Natural killer cell treated with Interleukin-12 subunit alpha and Interleukin-12 subunit beta and Interleukin-15 and Interleukin-18, amount 100 ng/mL, for 72 hours (primary cell): Measurements from ENCODE around the gene TMEM87A. TPM values are rescaled to one million over a fixed set of nuclear protein-coding genes. Genes with fewer than 3 reads are reported as not detected.
"Not testable (repeated sequence)": the region's sequence is repeated elsewhere in the genome, so short reads cannot be mapped to it uniquely, and the experiment has no call there.

Experiments used
- ATAC-seq, 2 donors: fragments of 150-1000 bp; cut with Tn5 transposase in 1 of 2; sonication (Bioruptor Pico), chemical (Tn5 transposase) in 1 of 2; 2 replicates each; pipeline ENCODE4 v1.10.0; 2021
- DNase-seq: peaks from one replicate; pipeline ENCODE4 v3.0.0; 2022; ENCODE audit warnings: low spot score
- H3K27ac Mint-ChIP-seq, 2 donors: 1 replicate in 1 of 2; 2 replicates in 1 of 2; pipeline ENCODE4 v1.8.0; 2022; ENCODE audit warnings: mixed read lengths in 2 of 2, mild to moderate bottlenecking in 1 of 2, moderate library complexity in 1 of 2
- H3K27me3 Mint-ChIP-seq, 2 donors: 1 replicate in 1 of 2; 2 replicates in 1 of 2; pipeline ENCODE4 v1.8.0; 2022; ENCODE audit warnings: mixed read lengths in 2 of 2
- H3K36me3 Mint-ChIP-seq: one replicate; pipeline ENCODE4 v1.8.0; 2022; ENCODE audit warnings: mixed read lengths
- H3K4me1 Mint-ChIP-seq, 2 donors: 1 replicate in 1 of 2; 2 replicates in 1 of 2; pipeline ENCODE4 v1.8.0; 2022; ENCODE audit warnings: low read depth in 2 of 2, mixed read lengths in 2 of 2, mild to moderate bottlenecking in 1 of 2
- H3K4me3 Mint-ChIP-seq: one replicate; pipeline ENCODE4 v1.8.0; 2022; ENCODE audit warnings: mixed read lengths
- H3K9me3 Mint-ChIP-seq: 2 replicates; pipeline ENCODE4 v1.8.0; 2022; ENCODE audit warnings: mixed read lengths
- total RNA-seq, 2 donors: library from RNA; stranded (reverse); gene quantifications; one replicate each; pipeline ENCODE4 v1.2.3, GENCODE V29; 2022

TMEM87A gene
- total RNA-seq, 2 donors from 2014 or later, result 53.0 to 59.4 TPM

DNA sequence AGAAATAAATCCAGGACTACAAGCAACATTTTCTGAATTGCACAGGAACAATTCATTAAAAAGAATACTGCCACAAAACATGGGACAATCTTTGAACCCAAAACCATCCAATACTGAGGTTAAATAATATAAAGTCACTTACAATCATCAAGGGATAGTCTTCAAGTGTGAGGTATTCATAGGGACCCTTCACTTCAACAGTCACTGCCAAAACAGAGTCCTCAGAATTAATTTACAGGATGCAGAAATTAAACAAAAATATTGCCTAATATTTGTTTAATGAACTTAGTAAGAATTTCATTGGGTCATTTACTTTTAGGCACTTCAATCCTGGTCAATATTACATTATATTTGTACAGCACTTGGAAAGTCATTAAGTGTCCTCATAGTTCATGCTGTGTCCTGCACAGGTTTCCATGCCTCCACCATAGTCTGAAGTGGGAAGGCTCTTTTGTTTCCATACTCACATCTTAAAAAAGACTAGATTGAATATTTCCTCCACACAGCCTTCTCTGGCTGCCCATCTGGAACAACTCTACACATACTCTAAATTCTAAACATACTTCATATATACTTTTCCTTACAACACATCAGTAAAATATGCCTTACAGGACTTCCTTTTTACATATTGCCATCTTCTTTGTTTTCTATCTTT, 33.6 kb downstream of the TMEM87A start:
- H3K36me3 Mint-ChIP-seq, result peaks cover 21% of the 10 kb centered on the region
- peaks cover 0 to 11% of the 10 kb centered on the region in 2 donors for H3K4me1 Mint-ChIP-seq

DNA sequence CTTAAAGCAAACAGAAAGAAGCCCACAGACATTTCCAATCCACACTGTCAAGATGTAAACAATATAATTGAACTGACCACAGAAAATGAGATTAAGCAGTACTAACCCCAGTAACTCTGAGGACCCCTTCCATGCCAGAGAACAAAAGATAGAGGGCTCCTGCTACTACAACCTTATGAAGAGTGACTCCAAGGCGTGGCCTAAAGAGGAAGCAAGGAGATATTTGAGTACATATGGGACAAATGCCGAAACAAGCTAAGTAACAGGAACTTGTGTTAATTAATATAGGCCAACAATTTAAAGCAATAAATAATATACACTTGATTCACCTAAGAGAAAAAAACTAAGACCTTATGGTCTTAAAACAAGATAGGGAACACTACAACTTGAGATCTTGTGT, 40.1 kb downstream of the TMEM87A start:
- no peaks in the 10 kb centered on the region for H3K9me3 Mint-ChIP-seq
- DNase-seq, result no peak
- peaks cover 0 to 6% of the 10 kb centered on the region in 2 donors for H3K4me1 Mint-ChIP-seq
- no peak overlapping the region for H3K27ac Mint-ChIP-seq
- H3K27me3 Mint-ChIP-seq, result no peaks in the 10 kb centered on the region
- H3K36me3 Mint-ChIP-seq, result peaks cover 16% of the 10 kb centered on the region
- no peak for ATAC-seq
- H3K4me3 Mint-ChIP-seq, result no peak overlapping the region

More for the DNA sequence above, 33.6 kb downstream of the TMEM87A start:
- DNase-seq, result no peak
- ATAC-seq, result no peak
- Mint-ChIP-seq H3K9me3 (no peaks in the 10 kb centered on the region), H3K27me3 (no peaks in the 10 kb centered on the region), H3K4me3 (no peak overlapping the region), H3K27ac (no peak overlapping the region)

DNA sequence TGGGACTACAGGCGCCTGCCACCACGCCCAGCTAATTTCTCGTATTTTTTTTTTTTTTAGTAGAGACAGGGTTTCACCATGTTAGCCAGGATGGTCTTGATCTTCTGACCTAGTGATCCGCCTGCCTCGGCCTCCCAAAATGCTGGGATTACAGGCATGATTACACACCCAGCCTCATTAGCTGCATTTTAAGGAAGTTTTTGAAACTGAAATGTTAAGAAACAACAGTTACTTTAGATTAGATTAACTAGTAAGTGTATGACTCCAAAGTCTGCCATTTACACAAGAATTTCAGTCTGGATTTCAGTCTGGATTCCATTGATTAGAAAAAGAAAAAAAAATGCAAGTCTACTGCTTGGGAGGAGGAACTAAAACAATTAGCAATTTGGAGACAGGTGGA, 40.6 kb downstream of the TMEM87A start:
- Mint-ChIP-seq H3K27me3 (no peaks in the 10 kb centered on the region), H3K27ac (no peak overlapping the region), H3K4me3 (no peak overlapping the region), H3K9me3 (no peaks in the 10 kb centered on the region), H3K4me1 (peaks cover 0 to 6% of the 10 kb centered on the region in 2 donors), H3K36me3 (peaks cover 16% of the 10 kb centered on the region)
- no peak for ATAC-seq
- DNase-seq, result no peak

DNA sequence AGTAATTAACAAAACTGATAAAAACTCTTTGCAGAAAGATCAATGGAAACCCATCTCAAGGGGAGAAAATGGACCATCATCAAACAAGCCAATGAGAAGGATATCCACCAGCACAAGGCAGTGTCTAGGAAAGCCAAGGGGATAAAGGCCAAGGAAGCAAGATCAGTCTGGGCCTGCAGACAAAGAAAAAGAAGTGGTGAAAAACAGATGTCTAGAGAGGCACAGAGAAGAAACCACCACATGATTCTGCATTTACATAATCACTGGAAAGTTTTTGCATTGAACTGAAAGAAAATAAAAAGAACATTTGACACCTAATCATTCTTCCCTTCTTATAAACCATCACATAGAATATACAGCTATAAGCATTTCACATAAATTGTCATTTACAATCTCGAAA, 42.1 kb downstream of the TMEM87A start:
- DNase-seq (no peak), ATAC-seq (no peak)
- no peaks in the 10 kb centered on the region for H3K27me3 Mint-ChIP-seq
- peaks cover 0 to 2% of the 10 kb centered on the region in 2 donors for H3K4me1 Mint-ChIP-seq
- no peak overlapping the region for H3K27ac Mint-ChIP-seq
- no peak overlapping the region for H3K4me3 Mint-ChIP-seq
- peaks cover 5% of the 10 kb centered on the region for H3K36me3 Mint-ChIP-seq
- H3K9me3 Mint-ChIP-seq, result no peaks in the 10 kb centered on the region

DNA sequence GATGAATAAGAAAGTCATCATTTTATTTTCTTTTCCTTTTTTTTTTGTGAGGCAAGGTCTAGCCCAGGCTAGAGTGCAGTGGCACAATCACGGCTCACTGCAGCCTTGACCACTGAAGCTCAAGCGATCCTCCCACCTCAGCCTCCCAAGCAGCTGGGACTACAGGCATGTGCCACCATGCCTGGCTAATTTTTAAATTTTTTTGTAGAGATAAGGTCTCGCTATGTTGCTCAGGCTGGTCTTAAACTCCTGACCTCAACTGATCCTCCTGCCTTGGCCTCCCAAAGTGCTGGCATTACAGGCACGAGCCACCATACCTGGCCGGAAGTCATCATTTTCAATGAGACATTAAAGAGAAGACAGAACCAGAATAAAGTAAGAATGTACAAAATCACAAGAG, 44.3 kb downstream of the TMEM87A start:
- H3K4me3 Mint-ChIP-seq, ATAC-seq, H3K27ac Mint-ChIP-seq, H3K36me3 Mint-ChIP-seq, H3K9me3 Mint-ChIP-seq, H3K4me1 Mint-ChIP-seq, DNase-seq, H3K27me3 Mint-ChIP-seq: not testable (repeated sequence)

DNA sequence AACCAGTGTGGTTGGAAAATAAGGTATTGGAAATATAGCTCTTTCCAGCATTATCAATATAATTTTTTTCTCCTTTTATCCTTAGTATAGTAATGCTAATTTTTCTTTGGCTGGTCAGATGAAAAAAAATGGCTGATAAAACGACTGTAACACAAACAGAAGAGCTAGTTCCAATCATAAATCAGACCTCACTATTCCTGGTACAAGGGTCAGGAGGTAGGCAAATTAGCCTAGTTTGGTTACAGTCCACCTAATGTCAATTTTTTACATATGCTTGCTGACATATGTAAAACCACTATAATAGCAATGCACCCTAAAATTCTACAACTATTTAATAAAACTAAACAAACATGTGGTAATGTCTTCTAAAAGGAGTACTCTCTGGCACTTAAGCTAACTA, 45.2 kb downstream of the TMEM87A start:
- no peak overlapping the region for H3K27ac Mint-ChIP-seq
- peaks cover 5% of the 10 kb centered on the region for H3K36me3 Mint-ChIP-seq
- DNase-seq, result no peak
- H3K4me3 Mint-ChIP-seq, result no peak overlapping the region
- no peaks in the 10 kb centered on the region for H3K27me3 Mint-ChIP-seq
- ATAC-seq, result no peak
- H3K9me3 Mint-ChIP-seq, result no peaks in the 10 kb centered on the region
- no peaks in the 10 kb centered on the region for H3K4me1 Mint-ChIP-seq

DNA sequence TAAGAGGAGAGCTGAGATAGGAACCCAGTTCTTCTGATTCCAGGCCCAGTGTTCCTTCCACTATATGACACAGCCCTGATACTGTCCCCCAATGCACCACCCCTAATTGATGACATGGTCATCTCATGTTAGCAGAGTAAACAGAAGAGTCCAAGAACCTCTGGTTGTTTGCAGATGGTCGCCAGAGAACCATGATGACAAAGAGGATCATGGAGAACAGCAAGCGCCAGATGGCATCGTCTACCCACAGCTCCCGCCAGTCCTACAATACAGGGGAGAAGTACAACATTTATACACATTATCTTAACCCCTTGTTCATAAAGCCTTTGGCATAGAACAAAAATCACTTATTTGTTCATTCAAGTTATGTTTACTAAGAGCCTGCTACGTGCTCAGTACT, 46.6 kb downstream of the TMEM87A start:
- Mint-ChIP-seq H3K4me3 (no peak overlapping the region), H3K36me3 (peaks cover 5% of the 10 kb centered on the region), H3K27me3 (no peaks in the 10 kb centered on the region), H3K27ac (no peak overlapping the region), H3K9me3 (no peaks in the 10 kb centered on the region), H3K4me1 (no peaks in the 10 kb centered on the region)
- ATAC-seq (no peak), DNase-seq (no peak)

DNA sequence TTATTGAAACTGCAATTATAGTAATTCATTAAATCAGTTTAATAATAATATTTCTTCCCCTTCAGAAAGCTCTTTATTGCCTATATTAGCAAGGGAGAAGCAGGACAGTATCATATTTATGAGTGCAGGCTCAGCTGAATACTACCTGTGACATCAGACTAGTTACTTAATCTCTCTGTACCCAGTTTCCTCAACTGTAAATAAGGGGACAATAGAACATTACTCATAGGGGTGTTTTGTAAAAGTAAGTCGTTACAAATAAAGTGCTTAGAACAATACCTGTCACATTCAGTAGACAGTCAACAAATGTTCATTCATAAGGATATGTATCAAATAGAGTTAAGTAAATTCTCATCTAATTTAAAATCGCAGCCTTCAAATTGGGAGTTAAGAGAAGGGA, 53.0 kb downstream of the TMEM87A start:
- no peaks in the 10 kb centered on the region for H3K4me1 Mint-ChIP-seq
- H3K27ac Mint-ChIP-seq, result no peak overlapping the region
- H3K27me3 Mint-ChIP-seq, result no peaks in the 10 kb centered on the region
- H3K36me3 Mint-ChIP-seq, result peaks cover 28% of the 10 kb centered on the region
- H3K9me3 Mint-ChIP-seq, result no peaks in the 10 kb centered on the region
- DNase-seq, result no peak
- no peak for ATAC-seq
- H3K4me3 Mint-ChIP-seq, result no peak overlapping the region

DNA sequence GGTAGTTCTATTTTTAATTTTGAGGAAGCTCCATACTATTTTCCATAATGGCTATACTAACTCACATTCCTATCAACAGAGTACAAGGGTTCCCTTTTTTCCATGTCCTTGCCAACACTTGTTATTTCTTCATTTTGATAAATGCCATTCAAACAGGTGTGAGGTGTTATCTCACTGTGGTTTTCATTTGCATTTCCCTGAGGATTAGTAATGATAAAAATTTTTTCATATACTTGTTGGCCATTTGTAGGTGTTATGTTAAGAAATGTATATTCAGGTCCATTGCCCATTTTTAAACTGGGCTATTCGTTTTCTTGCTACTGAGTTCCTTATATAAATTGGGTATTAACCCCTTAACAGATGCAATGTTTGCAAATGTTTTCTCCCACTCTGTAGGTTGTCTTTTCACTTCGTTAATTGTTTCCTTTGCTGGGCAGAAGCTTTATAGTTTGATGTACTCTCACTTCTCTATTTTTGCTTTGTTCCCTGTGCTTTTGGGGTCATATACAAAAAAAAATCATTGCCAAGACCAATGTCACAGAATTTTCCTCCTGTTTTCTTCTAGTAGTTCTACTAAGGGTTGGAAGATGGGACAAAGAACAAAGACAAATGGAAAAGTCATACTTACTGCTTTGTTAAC, 54.2 kb downstream of the TMEM87A start:
- Mint-ChIP-seq H3K4me3 (no peak overlapping the region), H3K36me3 (peaks cover 28% of the 10 kb centered on the region), H3K9me3 (no peaks in the 10 kb centered on the region), H3K27ac (no peak overlapping the region), H3K4me1 (peaks cover 0 to 3% of the 10 kb centered on the region in 2 donors), H3K27me3 (no peaks in the 10 kb centered on the region)
- no peak for DNase-seq
- no peak for ATAC-seq

DNA sequence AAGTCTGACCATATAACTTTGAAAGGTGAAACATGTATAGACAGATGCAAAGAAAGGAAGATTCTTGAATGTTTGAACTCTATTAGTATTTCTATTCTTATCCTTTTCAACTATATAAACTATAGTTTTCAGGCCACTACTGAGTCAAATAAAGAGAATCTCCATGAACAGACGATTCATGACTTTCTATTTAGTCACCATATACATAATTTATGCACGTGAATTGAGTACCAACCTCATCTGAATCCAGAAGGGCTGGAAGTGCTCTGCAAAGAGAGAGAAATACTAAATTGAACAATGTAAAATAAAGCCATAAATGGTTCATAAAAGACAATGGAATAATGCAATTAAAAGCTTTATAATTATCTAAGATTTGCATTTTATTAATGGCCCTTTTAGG, 55.7 kb downstream of the TMEM87A start:
- Mint-ChIP-seq H3K9me3 (no peaks in the 10 kb centered on the region), H3K36me3 (peaks cover 29% of the 10 kb centered on the region), H3K27me3 (no peaks in the 10 kb centered on the region), H3K27ac (no peak overlapping the region), H3K4me1 (peaks cover 0 to 3% of the 10 kb centered on the region in 2 donors), H3K4me3 (no peak overlapping the region)
- ATAC-seq, result no peak
- DNase-seq, result no peak

DNA sequence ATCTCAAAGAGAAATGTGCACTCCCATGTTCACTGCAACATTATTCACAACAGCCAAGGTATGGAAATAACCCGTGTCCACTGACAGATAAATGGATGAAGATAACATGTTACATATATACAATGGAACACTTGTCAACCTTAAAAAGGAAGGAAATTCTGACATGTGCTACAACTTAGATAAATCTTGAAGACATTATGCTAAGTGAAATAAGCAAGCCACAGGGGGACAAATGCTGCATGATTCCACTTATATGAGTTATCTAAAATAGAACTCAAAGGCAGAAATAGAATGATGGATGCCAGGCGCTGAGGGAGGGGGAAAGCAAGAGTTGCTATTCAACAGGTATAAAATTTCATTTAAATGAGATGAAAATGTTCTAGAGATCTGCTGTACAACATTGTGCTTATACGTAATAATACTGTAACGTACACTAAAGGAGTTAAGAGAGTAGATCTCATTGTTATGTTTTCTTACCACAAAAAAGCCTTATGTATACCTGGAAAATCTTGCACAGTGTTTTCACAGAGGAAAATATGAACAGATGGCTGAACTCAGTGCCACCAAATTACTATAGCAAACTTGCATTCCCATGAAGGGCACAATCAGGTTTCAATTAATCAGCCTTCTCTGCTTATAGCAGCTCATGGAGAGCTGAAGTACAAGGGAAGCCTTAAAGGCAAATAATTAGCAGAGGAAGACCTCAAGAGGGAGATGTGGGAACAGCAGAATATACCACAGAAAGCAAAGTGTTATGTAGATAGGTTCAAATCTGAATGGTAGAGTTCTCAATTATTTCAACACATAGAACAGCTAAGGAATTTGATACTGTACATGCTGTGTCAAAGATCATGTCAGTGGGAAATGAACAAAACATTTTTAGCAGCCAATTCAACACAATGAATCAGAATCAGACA, 57.1 kb downstream of the TMEM87A start:
- H3K27ac Mint-ChIP-seq, result peak overlapping the region in 1 of 2 donors; percentile 4
- H3K27me3 Mint-ChIP-seq, result no peaks in the 10 kb centered on the region
- peaks cover 0 to 3% of the 10 kb centered on the region in 2 donors for H3K4me1 Mint-ChIP-seq
- DNase-seq, result no peak
- no peak overlapping the region for H3K4me3 Mint-ChIP-seq
- no peaks in the 10 kb centered on the region for H3K9me3 Mint-ChIP-seq
- ATAC-seq, result no peak
- H3K36me3 Mint-ChIP-seq, result peaks cover 40% of the 10 kb centered on the region

DNA sequence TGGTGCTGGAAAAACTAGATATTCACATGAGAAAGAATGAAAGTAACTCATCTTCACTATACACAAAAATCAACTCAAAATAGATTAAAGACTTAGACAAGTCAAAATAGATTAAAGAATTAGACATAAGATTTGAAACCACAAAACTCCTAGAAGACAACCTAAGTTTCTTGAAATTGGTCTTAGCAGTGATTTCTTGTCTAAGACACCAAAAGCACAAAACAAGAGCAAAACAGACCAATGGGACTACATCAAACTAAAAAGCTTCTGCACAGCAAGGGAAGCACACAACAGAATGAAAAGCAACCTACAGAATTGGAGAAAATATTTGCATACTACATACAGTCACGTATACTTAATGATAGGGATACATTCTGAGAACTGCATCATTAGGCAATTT, 58.6 kb downstream of the TMEM87A start:
- no peak overlapping the region for H3K4me3 Mint-ChIP-seq
- H3K27ac Mint-ChIP-seq, result no peak overlapping the region
- DNase-seq, result no peak
- ATAC-seq, result no peak
- peaks cover 42% of the 10 kb centered on the region for H3K36me3 Mint-ChIP-seq
- H3K9me3 Mint-ChIP-seq, result no peaks in the 10 kb centered on the region
- no peaks in the 10 kb centered on the region for H3K27me3 Mint-ChIP-seq
- peaks cover 0 to 3% of the 10 kb centered on the region in 2 donors for H3K4me1 Mint-ChIP-seq

DNA sequence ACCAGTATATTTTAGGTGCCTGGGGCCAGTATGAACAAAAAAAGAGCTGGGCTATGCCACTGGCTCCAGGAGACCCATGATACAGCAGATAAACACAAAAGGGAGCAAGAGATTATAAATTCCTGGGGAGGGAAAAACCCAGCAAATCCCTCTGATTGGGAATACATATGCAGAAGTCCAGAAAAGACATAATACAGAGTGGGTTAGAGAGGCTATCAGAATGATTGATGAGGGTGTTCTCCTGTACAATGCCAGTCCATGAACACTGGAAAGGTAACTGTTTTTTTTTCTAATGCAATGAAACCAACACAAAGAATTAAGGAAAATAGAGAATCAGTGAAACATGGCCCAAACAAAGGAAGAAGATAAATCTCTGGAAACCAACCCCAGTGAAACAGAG, 59.7 kb downstream of the TMEM87A start:
- ATAC-seq (no peak), DNase-seq (no peak)
- Mint-ChIP-seq H3K27me3 (no peaks in the 10 kb centered on the region), H3K27ac (no peak overlapping the region), H3K4me3 (no peak overlapping the region), H3K9me3 (no peaks in the 10 kb centered on the region), H3K4me1 (peaks cover under 1 to 3% of the 10 kb centered on the region in 2 donors), H3K36me3 (peaks cover 31% of the 10 kb centered on the region)

DNA sequence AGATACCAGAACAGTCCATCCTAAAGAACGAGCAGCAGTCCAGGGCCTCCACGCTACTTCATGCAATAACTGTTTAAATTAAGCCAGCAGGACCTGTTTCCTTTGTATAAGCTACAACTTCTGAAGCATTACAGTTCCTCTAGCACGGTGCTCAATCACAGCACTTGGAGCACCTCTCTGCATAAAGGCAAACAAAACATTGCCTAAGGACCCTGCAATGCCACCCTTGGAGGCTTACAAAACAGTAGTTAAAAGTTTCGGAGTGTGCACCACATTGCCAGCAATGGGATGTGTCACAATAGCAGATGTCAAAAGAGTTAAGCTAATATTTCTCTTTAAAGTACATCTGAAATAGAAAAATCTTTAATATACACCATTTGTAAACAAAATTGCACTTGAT, 62.5 kb downstream of the TMEM87A start:
- no peak for ATAC-seq
- Mint-ChIP-seq H3K27ac (no peak overlapping the region), H3K27me3 (no peaks in the 10 kb centered on the region), H3K4me3 (no peak overlapping the region), H3K9me3 (no peaks in the 10 kb centered on the region), H3K4me1 (peaks cover 23 to 24% of the 10 kb centered on the region in 2 donors), H3K36me3 (peaks cover 20% of the 10 kb centered on the region)
- DNase-seq, result no peak
